ENCODE measurements around the gene KRT12. TPM values are rescaled to one million over a fixed set of nuclear protein-coding genes. Genes with fewer than 3 reads are reported as not detected.

Gene KRT12
- total and polyA plus RNA-seq, 12 donors, result not detected

DNA sequence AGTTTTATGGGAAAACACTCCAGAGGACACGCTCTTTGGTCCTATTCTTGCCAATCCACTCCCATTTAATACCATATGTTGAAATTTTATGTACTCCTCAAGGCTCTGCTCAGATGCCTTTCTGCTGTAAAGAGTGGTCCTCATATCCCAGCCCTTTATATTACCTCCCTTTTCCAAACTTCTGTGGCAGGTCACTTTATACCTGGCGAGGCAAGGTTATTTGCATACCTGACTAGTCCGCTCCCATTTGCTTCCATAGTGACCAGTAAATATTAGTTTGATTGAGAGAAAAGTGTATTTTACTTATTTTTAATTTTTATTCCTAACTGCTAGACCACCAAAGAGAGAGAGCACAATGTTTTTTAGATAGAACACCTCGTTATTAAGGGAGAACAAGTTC, 17.3 kb downstream of the KRT12 start:
- Histone ChIP-seq H3K36me3 (no peaks in the 10 kb centered on the region), H3K4me3 (no peak overlapping the region), H3K9me3 (no peaks in the 10 kb centered on the region), H3K27me3 (peaks cover 0 to 21% (median 7%) of the 10 kb centered on the region in 7 donors), H3K27ac (no peak overlapping the region), H3K4me1 (peaks cover 0 to 10% (median 0%) of the 10 kb centered on the region in 9 donors)
- intact Hi-C loops (cut with DNase I), result loop anchor here in 1 of 10 donors (5.0 kb wide), 1 partner anchor 798 kb away; no protein-coding TSS in a partner anchor
- TF ChIP-seq, protein P1, sequence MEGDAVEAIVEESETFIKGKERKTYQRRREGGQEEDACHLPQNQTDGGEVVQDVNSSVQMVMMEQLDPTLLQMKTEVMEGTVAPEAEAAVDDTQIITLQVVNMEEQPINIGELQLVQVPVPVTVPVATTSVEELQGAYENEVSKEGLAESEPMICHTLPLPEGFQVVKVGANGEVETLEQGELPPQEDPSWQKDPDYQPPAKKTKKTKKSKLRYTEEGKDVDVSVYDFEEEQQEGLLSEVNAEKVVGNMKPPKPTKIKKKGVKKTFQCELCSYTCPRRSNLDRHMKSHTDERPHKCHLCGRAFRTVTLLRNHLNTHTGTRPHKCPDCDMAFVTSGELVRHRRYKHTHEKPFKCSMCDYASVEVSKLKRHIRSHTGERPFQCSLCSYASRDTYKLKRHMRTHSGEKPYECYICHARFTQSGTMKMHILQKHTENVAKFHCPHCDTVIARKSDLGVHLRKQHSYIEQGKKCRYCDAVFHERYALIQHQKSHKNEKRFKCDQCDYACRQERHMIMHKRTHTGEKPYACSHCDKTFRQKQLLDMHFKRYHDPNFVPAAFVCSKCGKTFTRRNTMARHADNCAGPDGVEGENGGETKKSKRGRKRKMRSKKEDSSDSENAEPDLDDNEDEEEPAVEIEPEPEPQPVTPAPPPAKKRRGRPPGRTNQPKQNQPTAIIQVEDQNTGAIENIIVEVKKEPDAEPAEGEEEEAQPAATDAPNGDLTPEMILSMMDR (IDR thresholded peaks at IDR 0.05), result no peak
- ATAC-seq, result no peak
- 88 to 90% methylated on average over 4 of the region's 4 CpGs for WGBS, 2 donors
- no peak for DNase-seq

DNA sequence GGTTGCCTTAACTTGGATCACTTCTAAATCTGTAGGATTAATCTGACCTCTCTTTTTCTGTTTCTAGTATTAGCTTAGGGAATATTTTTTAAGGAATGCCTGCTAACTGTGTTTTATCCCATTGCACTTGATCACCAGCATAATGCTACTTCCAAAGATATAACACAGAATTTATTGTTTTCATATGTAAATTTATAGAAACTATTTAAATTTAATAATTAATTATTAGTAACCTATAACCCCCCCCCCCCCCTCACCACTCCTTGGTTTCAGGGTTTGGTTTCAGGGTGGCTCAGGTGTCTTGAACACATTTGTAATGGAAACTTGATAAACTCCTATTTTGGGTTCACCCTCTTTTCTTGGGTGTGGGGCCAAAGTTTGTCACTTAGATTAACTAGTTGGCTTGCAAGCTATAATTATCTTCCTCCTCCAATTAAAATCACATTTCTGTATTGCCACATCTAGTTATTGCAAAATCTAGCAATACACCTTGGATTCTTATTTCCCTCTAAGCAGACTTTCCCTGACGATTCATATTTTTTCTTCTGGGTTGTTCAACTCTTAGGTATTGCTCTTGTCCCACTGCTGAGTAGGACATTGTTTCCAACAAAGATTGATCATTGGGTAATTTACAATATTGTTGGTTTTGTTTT, 18.3 kb downstream of the KRT12 start:
- peaks cover 0 to 21% (median 7%) of the 10 kb centered on the region in 7 donors for H3K27me3 ChIP-seq
- H3K27ac ChIP-seq, result no peak overlapping the region
- H3K36me3 ChIP-seq, result no peaks in the 10 kb centered on the region
- peaks cover 0 to under 1% (median 0%) of the 10 kb centered on the region in 9 donors for H3K4me1 ChIP-seq
- no peak for ATAC-seq
- intact Hi-C loops (cut with DNase I), result no loop called here
- TF ChIP-seq, protein P1 (IDR thresholded peaks at IDR 0.05), result no peak
- DNase-seq, result no peak
- H3K9me3 ChIP-seq, result no peaks in the 10 kb centered on the region
- no peak overlapping the region for H3K4me3 ChIP-seq
- WGBS, 2 donors, result 89 to 90% methylated on average over 1 of the region's 1 CpG

DNA sequence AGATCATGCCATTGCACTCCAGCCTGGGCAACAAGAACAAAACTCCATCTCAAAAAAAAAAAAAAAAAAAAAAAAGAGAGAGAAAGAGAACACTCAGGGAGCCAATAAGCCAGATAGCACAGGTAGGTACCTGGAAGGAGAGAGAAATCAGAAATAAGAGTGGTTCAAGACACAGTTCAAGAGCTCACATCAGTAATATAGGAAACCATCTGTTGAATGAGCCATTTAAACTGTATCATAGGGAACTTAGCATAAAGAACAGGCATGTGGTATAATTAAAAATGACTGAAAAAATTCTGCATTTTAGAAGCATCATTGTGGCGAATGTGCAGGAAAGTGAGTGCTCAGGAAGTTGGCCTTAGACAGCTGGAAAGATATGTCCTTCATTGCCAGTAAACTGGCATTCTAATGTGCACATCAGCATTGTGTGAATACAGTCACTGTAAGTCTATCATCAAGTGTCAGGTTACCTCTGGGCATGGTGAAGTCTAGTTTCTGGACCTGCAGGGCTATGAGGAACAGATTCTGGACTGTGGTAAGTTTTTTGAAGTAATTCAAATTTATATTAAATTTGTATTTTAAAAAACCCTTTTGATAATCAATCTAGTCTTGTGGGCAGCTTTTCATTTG, 20.4 kb downstream of the KRT12 start:
- intact Hi-C loops (cut with DNase I), result no loop called here
- Histone ChIP-seq H3K27ac (no peak overlapping the region), H3K4me1 (no peaks in the 10 kb centered on the region), H3K36me3 (no peaks in the 10 kb centered on the region), H3K4me3 (no peak overlapping the region), H3K27me3 (peaks cover 0 to 21% (median 7%) of the 10 kb centered on the region in 7 donors), H3K9me3 (no peaks in the 10 kb centered on the region)
- DNase-seq, result no peak
- WGBS, 2 donors, result 81 to 86% methylated on average over 1 of the region's 1 CpG
- TF ChIP-seq, protein P1 (IDR thresholded peaks at IDR 0.05), result no peak
- ATAC-seq, result no peak

DNA sequence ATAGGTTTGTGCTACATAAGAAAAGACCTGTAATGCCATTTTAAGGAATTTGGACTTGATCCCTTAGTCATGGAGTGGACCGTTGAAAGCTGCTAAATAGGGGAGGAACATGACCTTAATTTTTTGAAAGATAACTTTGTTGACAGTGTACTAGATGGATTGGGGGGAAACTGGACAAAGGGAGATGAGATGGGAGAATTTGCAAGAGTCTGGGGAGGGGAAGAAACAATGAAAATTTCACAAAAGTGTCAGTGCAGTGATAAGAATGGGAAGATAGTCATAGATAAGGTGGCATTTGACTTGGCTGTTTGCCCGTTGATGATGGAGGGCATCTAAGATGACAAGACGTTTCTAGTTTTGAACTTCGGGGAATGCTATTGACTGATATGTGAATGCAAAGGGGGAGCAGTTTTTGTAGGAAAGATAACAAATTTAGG, 22.3 kb downstream of the KRT12 start:
- H3K4me3 ChIP-seq, result no peak overlapping the region
- H3K9me3 ChIP-seq, result no peaks in the 10 kb centered on the region
- H3K36me3 ChIP-seq, result no peaks in the 10 kb centered on the region
- TF ChIP-seq, protein P1 (IDR thresholded peaks at IDR 0.05), result no peak
- intact Hi-C loops (cut with DNase I), result no loop called here
- no peaks in the 10 kb centered on the region for H3K4me1 ChIP-seq
- 50 to 67% methylated on average over 4 of the region's 4 CpGs for WGBS, 2 donors
- DNase-seq (no peak), ATAC-seq (no peak)
- no peak overlapping the region for H3K27ac ChIP-seq
- H3K27me3 ChIP-seq, result peaks cover 0 to 11% (median 4%) of the 10 kb centered on the region in 7 donors

All from heart right ventricle (tissue), 16 donors.